ENCODE results near the gene THOC2.

DNA sequence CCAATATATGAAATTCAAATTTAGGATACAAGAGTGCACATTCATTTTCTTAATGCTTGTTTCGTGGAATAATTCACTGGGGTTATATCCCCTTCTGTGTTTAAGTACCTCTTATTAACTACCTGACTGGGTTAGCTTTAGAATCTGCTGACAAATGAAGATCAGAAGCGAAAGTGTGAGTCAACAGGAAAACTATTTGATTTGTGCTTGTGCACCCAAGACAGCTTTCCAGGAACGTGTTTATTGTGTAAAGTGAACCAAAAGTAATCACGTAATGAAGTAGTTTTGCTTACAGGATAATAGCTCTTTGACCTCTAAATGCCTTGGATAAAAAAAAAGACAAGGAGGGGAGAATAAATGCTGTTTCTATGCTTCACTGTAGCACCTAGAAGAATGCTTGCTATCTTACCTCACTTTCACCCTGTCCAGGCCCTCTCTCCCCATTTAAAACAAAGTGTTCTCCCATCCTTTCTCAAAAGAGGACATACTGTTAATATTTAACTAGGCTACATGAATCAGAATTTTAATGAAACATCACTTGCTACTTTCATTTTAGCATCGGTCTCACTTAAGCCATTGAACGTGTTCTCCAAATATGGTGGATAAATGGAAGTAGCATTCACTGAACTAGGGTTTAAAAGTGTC lies 141.9 kb downstream of the THOC2 start:
- no peak for TF ChIP-seq CTCF (IDR thresholded peaks at IDR 0.05; ENCODE audit: low read depth, low read length)
- TF ChIP-seq EZH2phosphoT487 (IDR thresholded peaks at IDR 0.05; ENCODE audit: low read depth): no peak
